ENCODE measurements around the gene HCAR1.

DNA sequence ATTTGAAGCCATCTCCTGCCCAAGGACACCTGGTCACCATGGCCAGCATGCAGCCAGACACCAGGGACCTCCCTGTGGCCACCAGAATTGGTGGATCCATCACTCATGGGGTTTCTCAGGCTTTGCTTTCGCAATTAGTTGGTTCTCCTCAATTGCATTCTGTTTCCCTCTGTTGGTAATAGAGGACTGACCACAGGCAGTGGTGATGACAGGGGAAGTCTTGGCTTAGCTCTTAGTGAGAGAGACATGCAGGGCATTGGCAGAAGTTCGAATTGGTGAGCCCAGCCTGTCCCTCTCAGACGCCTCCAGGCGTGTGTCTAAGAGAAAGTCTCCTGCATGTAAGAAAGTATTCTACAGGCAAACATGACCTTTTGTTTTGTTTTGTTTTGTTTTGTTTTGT lies 48.8 kb downstream of the HCAR1 start:
- TF ChIP-seq EZH2phosphoT487 (IDR thresholded peaks at IDR 0.05; ENCODE audit: borderline replicate concordance, low read depth) (no peak), POLR2AphosphoS5 (IDR thresholded peaks at IDR 0.05; ENCODE audit: low read depth, low read length) (no peak), JUND (IDR thresholded peaks at IDR 0.05) (no peak), RAD21 (IDR thresholded peaks at IDR 0.05; ENCODE audit: low read length) (no peak), REST (IDR thresholded peaks at IDR 0.05; ENCODE audit: low read depth, low read length) (no peak), NFIC (IDR thresholded peaks at IDR 0.05; ENCODE audit: borderline replicate concordance) (no peak), EP300 (IDR thresholded peaks at IDR 0.05; ENCODE audit: borderline replicate concordance in 1 of 2, low read depth in 1 of 2, low read length in 1 of 2) (no peak), CHD2 (IDR thresholded peaks at IDR 0.05; ENCODE audit: low read length, partially characterized antibody) (no peak), GABPA (IDR thresholded peaks at IDR 0.05; ENCODE audit: low read depth) (no peak), SIN3A (IDR thresholded peaks at IDR 0.05; ENCODE audit: borderline replicate concordance, low read depth, low read length) (no peak), TAF1 (IDR thresholded peaks at IDR 0.05; ENCODE audit: borderline replicate concordance, low read depth, low read length) (no peak)
- TF ChIP-seq, protein P1, sequence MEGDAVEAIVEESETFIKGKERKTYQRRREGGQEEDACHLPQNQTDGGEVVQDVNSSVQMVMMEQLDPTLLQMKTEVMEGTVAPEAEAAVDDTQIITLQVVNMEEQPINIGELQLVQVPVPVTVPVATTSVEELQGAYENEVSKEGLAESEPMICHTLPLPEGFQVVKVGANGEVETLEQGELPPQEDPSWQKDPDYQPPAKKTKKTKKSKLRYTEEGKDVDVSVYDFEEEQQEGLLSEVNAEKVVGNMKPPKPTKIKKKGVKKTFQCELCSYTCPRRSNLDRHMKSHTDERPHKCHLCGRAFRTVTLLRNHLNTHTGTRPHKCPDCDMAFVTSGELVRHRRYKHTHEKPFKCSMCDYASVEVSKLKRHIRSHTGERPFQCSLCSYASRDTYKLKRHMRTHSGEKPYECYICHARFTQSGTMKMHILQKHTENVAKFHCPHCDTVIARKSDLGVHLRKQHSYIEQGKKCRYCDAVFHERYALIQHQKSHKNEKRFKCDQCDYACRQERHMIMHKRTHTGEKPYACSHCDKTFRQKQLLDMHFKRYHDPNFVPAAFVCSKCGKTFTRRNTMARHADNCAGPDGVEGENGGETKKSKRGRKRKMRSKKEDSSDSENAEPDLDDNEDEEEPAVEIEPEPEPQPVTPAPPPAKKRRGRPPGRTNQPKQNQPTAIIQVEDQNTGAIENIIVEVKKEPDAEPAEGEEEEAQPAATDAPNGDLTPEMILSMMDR (IDR thresholded peaks at IDR 0.05), result no peak
- TF ChIP-seq, protein P2, sequence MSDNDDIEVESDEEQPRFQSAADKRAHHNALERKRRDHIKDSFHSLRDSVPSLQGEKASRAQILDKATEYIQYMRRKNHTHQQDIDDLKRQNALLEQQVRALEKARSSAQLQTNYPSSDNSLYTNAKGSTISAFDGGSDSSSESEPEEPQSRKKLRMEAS (IDR thresholded peaks at IDR 0.05; ENCODE audit: low read depth), result no peak
